ENCODE results near the gene TRIM44.
"Not testable (repeated sequence)": the region's sequence is repeated elsewhere in the genome, so short reads cannot be mapped to it uniquely, and the experiment has no call there.

TRIM44 gene

GRCh38 chr11:35857922-35858321, 195.3 kb downstream of the TRIM44 start:
- Mint-ChIP-seq H3K36me3 (no peaks in the 10 kb centered on the region), H3K27ac (no peak overlapping the region), H3K4me1 (no peaks in the 10 kb centered on the region), H3K9me3 (no peaks in the 10 kb centered on the region), H3K4me3 (no peak overlapping the region)
- DNase-seq (ENCODE audit: low spot score in 2 of 2) = no peak
- ATAC-seq = no peak

GRCh38 chr11:35859301-35859700, 196.7 kb downstream of the TRIM44 start:
- DNase-seq (ENCODE audit: low spot score in 2 of 2) (no peak), ATAC-seq (no peak)
- Mint-ChIP-seq H3K27ac (no peak overlapping the region), H3K4me1 (no peaks in the 10 kb centered on the region), H3K9me3 (no peaks in the 10 kb centered on the region), H3K4me3 (no peak overlapping the region), H3K36me3 (no peaks in the 10 kb centered on the region)

- not testable (repeated sequence) for H3K4me1 Mint-ChIP-seq; ATAC-seq; DNase-seq (ENCODE audit: low spot score in 2 of 2); H3K36me3 Mint-ChIP-seq; H3K9me3 Mint-ChIP-seq; H3K27ac Mint-ChIP-seq; H3K4me3 Mint-ChIP-seq
Measured at GRCh38 chr11:35860194-35860593, 197.6 kb downstream of the TRIM44 start.

- H3K36me3 Mint-ChIP-seq = no peaks in the 10 kb centered on the region
- no peak overlapping the region for H3K27ac Mint-ChIP-seq
- H3K4me1 Mint-ChIP-seq = no peaks in the 10 kb centered on the region
- H3K9me3 Mint-ChIP-seq = no peaks in the 10 kb centered on the region
- ATAC-seq (no peak), DNase-seq (ENCODE audit: low spot score in 2 of 2) (no peak)
- H3K4me3 Mint-ChIP-seq = no peak overlapping the region
Measured at GRCh38 chr11:35861191-35861590, 198.6 kb downstream of the TRIM44 start.

- H3K9me3 Mint-ChIP-seq = peaks cover 4% of the 10 kb centered on the region
- DNase-seq (ENCODE audit: low spot score in 2 of 2) = peak in 1 of 2 donors; percentile 3
- ATAC-seq = no peak
- H3K27ac Mint-ChIP-seq = no peak overlapping the region
- H3K4me1 Mint-ChIP-seq = no peaks in the 10 kb centered on the region
- no peak overlapping the region for H3K4me3 Mint-ChIP-seq
- no peaks in the 10 kb centered on the region for H3K36me3 Mint-ChIP-seq
Measured at GRCh38 chr11:35862666-35863065, 200.1 kb downstream of the TRIM44 start.

GRCh38 chr11:35864131-35864530, 201.6 kb downstream of the TRIM44 start:
- no peak for ATAC-seq
- no peak for DNase-seq (ENCODE audit: low spot score in 2 of 2)
- peaks cover 12% of the 10 kb centered on the region for H3K9me3 Mint-ChIP-seq
- H3K4me1 Mint-ChIP-seq = no peaks in the 10 kb centered on the region
- H3K36me3 Mint-ChIP-seq = no peaks in the 10 kb centered on the region
- H3K4me3 Mint-ChIP-seq = no peak overlapping the region
- no peak overlapping the region for H3K27ac Mint-ChIP-seq

- no peak overlapping the region for H3K4me3 Mint-ChIP-seq
- no peak for ATAC-seq
- no peak for DNase-seq (ENCODE audit: low spot score in 2 of 2)
- peaks cover 15% of the 10 kb centered on the region for H3K9me3 Mint-ChIP-seq
- H3K36me3 Mint-ChIP-seq = no peaks in the 10 kb centered on the region
- H3K27ac Mint-ChIP-seq = no peak overlapping the region
- H3K4me1 Mint-ChIP-seq = no peaks in the 10 kb centered on the region
Measured at GRCh38 chr11:35866601-35867000, 204.0 kb downstream of the TRIM44 start.

Measured in stimulated activated effector memory CD8-positive, alpha-beta T cell treated with anti-CD3 and anti-CD28 coated beads, Interleukin-12 subunit alpha, Interleukin-12 subunit beta, amount 100 ng/mL, for 72 hours (primary cell).